ENCODE results near the gene MCRIP1.

Gene MCRIP1

GRCh38 chr17:81825841-81826466 is 7.1 kb downstream of the MCRIP1 start:
- H3K4me3 ChIP-seq (ENCODE audit: low read depth, low read length), result no peak overlapping the region
- no peak for TF ChIP-seq CTCF (IDR thresholded peaks at IDR 0.05; ENCODE audit: low read depth, low read length)
- in situ Hi-C loops (cut with HindIII; ENCODE audit: low sequenced_read_pairs), result no loop called here
- no peak for DNase-seq (ENCODE audit: low read depth, low spot score)

- H3K4me3 ChIP-seq (ENCODE audit: low read depth, low read length), result no peak overlapping the region
- no peak for DNase-seq (ENCODE audit: low read depth, low spot score)
- in situ Hi-C loops (cut with HindIII; ENCODE audit: low sequenced_read_pairs), result no loop called here
- TF ChIP-seq CTCF (IDR thresholded peaks at IDR 0.05; ENCODE audit: low read depth, low read length), result no peak
Observed at GRCh38 chr17:81824595-81824994, 8.5 kb downstream of the MCRIP1 start.

GRCh38 chr17:81823820-81824550 is 9.1 kb downstream of the MCRIP1 start:
- in situ Hi-C loops (cut with HindIII; ENCODE audit: low sequenced_read_pairs), result no loop called here
- no peak for DNase-seq (ENCODE audit: low read depth, low spot score)
- H3K4me3 ChIP-seq (ENCODE audit: low read depth, low read length), result no peak overlapping the region
- TF ChIP-seq CTCF (IDR thresholded peaks at IDR 0.05; ENCODE audit: low read depth, low read length), result no peak

- H3K4me3 ChIP-seq (ENCODE audit: low read depth, low read length), result no peak overlapping the region
- TF ChIP-seq CTCF (IDR thresholded peaks at IDR 0.05; ENCODE audit: low read depth, low read length), result no peak
Observed at GRCh38 chr17:81822996-81823819, 9.9 kb downstream of the MCRIP1 start.

GRCh38 chr17:81822312-81822637 is 10.8 kb downstream of the MCRIP1 start:
- no peak for DNase-seq (ENCODE audit: low read depth, low spot score)
- in situ Hi-C loops (cut with HindIII; ENCODE audit: low sequenced_read_pairs), result no loop called here
- H3K4me3 ChIP-seq (ENCODE audit: low read depth, low read length), result no peak overlapping the region
- TF ChIP-seq CTCF (IDR thresholded peaks at IDR 0.05; ENCODE audit: low read depth, low read length), result no peak

More at GRCh38 chr17:81822996-81823819, 9.9 kb downstream of the MCRIP1 start:
- DNase-seq (ENCODE audit: low read depth, low spot score), result no peak
- in situ Hi-C loops (cut with HindIII; ENCODE audit: low sequenced_read_pairs), result no loop called here

- peak; percentile 39 for TF ChIP-seq CTCF (IDR thresholded peaks at IDR 0.05; ENCODE audit: low read depth, low read length)
- H3K4me3 ChIP-seq (ENCODE audit: low read depth, low read length), result no peak overlapping the region
- in situ Hi-C loops (cut with HindIII; ENCODE audit: low sequenced_read_pairs), result no loop called here
- peak; percentile 34 for DNase-seq (ENCODE audit: low read depth, low spot score)
Observed at GRCh38 chr17:81821603-81822311, 11.3 kb downstream of the MCRIP1 start.
